DMS53 treated with DMSO at 0.1 percent for 48 hours (cell line): ENCODE measurements around the gene TSPAN18.

Experiments
- DNase-seq: peaks from one replicate; lab custom pipeline; 2025; ENCODE audit not compliant: unreplicated experiment; lab: John Stamatoyannopoulos, UW

The TSPAN18 gene

GRCh38 chr11:44936525-44936924 lies 209.8 kb downstream of the TSPAN18 start:
- DNase-seq, result peak; percentile 44

- DNase-seq, result no peak
Measured at GRCh38 chr11:44936951-44937543, 210.3 kb downstream of the TSPAN18 start.

- no peak for DNase-seq
Measured at GRCh38 chr11:44938066-44938691, 211.4 kb downstream of the TSPAN18 start.

GRCh38 chr11:44939673-44940395 lies 213.1 kb downstream of the TSPAN18 start:
- no peak for DNase-seq

- no peak for DNase-seq
Measured at GRCh38 chr11:44940404-44940803, 213.6 kb downstream of the TSPAN18 start.

GRCh38 chr11:44940835-44941234 lies 214.1 kb downstream of the TSPAN18 start:
- DNase-seq, result no peak

GRCh38 chr11:44941259-44942021 lies 214.7 kb downstream of the TSPAN18 start:
- DNase-seq, result no peak

- no peak for DNase-seq
Measured at GRCh38 chr11:44942029-44942955, 215.5 kb downstream of the TSPAN18 start.

GRCh38 chr11:44943118-44943517 lies 216.4 kb downstream of the TSPAN18 start:
- DNase-seq, result peak; percentile 73

GRCh38 chr11:44943696-44944095 lies 216.9 kb downstream of the TSPAN18 start:
- DNase-seq, result peak; percentile 62

- no peak for DNase-seq
Measured at GRCh38 chr11:44944181-44944852, 217.6 kb downstream of the TSPAN18 start.

GRCh38 chr11:44944853-44945235 lies 218.1 kb downstream of the TSPAN18 start:
- no peak for DNase-seq

- DNase-seq, result no peak
Measured at GRCh38 chr11:44945666-44946065, 218.9 kb downstream of the TSPAN18 start.

- DNase-seq, result no peak
Measured at GRCh38 chr11:44946263-44946662, 219.5 kb downstream of the TSPAN18 start.

- DNase-seq, result no peak
Measured at GRCh38 chr11:44947114-44947513, 220.4 kb downstream of the TSPAN18 start.

GRCh38 chr11:44948155-44948554 lies 221.4 kb downstream of the TSPAN18 start:
- DNase-seq, result no peak

GRCh38 chr11:44949160-44950030 lies 222.6 kb downstream of the TSPAN18 start:
- no peak for DNase-seq

GRCh38 chr11:44950031-44950624 lies 223.4 kb downstream of the TSPAN18 start:
- no peak for DNase-seq
